WERI-Rb-1 (cell line): ENCODE measurements around the gene MAP2K2.

Experiments used
- DNase-seq: peaks from one replicate; pipeline ENCODE4 v3.0.0-alpha.2; 2020
- H3K27ac ChIP-seq: fragments of 250-450 bp; sonication (Bioruptor Pico); 2 replicates; pipeline ENCODE4 v1.5.1; 2020; ENCODE audit warnings: mild to moderate bottlenecking, moderate library complexity
- H3K27me3 ChIP-seq: fragments of 250-450 bp; sonication (Bioruptor Pico); 2 replicates; pipeline ENCODE4 v1.5.1; 2021; ENCODE audit warnings: mild to moderate bottlenecking, low read depth, moderate library complexity; ENCODE audit not compliant: insufficient read depth, severe bottlenecking
- H3K36me3 ChIP-seq: fragments of 250-450 bp; sonication (Bioruptor Pico); 2 replicates; pipeline ENCODE4 v1.5.1; 2020; ENCODE audit warnings: mild to moderate bottlenecking, moderate library complexity
- H3K4me3 ChIP-seq: 2 replicates; pipeline ENCODE4 v1.5.1; 2011; ENCODE audit warnings: low read depth, mild to moderate bottlenecking, control low read depth, low read length
- H3K9me3 ChIP-seq: fragments of 250-450 bp; sonication (Bioruptor Pico); 2 replicates; pipeline ENCODE4 v1.5.1; 2021; ENCODE audit warnings: mild to moderate bottlenecking, moderate library complexity; ENCODE audit not compliant: severe bottlenecking
- TF ChIP-seq, protein P1 (sequence below): IDR thresholded peaks from 2 replicates; pipeline ENCODE4 v1.5.1; 2011; ENCODE audit warnings: low read depth, mild to moderate bottlenecking, control low read depth, inconsistent platforms, low read length

MAP2K2 gene

DNA sequence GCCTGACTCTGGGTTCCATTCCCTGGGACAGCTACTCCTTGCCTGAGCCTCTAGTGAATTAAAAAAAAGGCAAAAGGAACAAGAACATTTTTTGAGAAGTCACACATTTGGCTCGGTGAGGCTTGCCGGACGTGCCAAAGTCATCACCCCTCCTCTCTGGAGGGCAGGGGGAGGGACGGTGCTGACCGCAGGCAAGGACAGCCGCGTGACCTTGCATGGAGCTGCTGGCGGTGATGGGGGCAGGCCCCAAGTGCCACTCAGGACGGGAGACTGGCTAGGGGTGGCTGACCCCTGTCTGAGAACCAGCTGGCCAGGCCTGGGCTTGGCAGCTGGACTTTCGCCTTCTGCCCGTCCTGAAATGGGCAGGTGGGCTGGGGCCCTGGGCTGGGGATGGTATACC, 26.4 kb downstream of the MAP2K2 start:
- H3K27ac ChIP-seq = no peak overlapping the region
- no peaks in the 10 kb centered on the region for H3K9me3 ChIP-seq
- TF ChIP-seq, protein P1, sequence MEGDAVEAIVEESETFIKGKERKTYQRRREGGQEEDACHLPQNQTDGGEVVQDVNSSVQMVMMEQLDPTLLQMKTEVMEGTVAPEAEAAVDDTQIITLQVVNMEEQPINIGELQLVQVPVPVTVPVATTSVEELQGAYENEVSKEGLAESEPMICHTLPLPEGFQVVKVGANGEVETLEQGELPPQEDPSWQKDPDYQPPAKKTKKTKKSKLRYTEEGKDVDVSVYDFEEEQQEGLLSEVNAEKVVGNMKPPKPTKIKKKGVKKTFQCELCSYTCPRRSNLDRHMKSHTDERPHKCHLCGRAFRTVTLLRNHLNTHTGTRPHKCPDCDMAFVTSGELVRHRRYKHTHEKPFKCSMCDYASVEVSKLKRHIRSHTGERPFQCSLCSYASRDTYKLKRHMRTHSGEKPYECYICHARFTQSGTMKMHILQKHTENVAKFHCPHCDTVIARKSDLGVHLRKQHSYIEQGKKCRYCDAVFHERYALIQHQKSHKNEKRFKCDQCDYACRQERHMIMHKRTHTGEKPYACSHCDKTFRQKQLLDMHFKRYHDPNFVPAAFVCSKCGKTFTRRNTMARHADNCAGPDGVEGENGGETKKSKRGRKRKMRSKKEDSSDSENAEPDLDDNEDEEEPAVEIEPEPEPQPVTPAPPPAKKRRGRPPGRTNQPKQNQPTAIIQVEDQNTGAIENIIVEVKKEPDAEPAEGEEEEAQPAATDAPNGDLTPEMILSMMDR = no peak
- H3K27me3 ChIP-seq = no peaks in the 10 kb centered on the region
- DNase-seq = no peak
- peaks cover 73% of the 10 kb centered on the region for H3K36me3 ChIP-seq
- no peak overlapping the region for H3K4me3 ChIP-seq

DNA sequence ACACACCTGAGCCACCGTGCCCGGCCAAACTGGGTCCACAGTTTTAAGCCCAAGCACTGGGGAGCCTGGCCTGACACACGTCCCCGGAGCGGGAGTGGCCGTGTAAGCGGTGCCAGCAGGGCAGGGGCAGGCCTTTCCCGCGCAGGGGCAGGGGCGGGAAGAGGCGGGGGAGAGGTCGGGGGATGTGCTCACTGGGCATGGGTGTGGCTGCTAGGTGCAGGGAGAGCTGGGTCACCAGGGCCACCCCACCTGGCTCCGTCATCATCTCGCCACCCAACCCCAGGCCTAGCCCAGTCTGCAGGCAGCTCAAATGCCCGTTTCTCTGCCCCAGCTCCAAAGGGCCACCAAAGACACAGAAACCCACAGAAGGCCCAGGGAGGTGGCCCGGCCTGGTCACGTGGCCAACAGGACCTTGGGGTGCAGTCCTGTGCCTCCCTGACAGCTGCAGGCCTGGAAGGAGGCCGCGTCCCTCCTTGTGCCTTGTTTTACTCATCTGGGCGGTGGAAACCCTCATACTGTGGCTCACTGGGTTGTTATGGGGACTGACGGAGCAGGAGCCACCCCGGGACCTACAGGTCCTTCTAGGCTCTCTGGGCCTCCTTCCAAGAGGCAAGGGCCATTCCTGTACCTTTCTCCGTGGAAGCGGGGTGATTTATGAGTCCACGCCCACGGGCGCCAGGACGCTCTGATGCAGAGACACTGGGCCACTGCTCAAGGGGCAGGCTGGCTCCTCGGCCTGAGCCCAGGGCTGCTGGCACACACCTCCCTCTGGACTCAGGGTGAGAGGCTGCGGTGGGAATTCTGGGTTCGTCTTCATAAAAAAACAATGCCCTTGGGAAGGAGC, 27.7 kb downstream of the MAP2K2 start:
- Histone ChIP-seq H3K27ac (no peak overlapping the region), H3K4me3 (no peak overlapping the region), H3K9me3 (no peaks in the 10 kb centered on the region), H3K36me3 (peaks cover 71% of the 10 kb centered on the region), H3K27me3 (no peaks in the 10 kb centered on the region)
- no peak for DNase-seq
- TF ChIP-seq, protein P1 = no peak

DNA sequence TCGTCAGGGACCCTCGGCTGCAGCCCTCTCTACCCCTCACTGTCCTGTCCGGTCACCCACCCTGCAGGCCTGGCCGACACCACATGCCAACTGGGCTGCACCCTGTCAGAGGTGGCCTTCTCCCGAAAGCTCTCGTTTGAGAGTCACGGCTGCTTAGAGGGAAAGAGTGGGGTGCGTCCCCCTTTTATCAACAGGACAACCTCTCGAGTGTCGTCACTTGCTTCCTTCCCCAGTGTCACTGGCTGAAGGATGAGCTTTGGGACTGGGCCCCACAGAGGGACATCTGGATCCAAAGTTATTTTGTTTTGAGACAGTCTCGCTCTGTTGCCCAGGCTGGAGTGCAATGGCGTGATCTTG, 28.5 kb downstream of the MAP2K2 start:
- Histone ChIP-seq H3K27me3 (no peaks in the 10 kb centered on the region), H3K9me3 (no peaks in the 10 kb centered on the region), H3K36me3 (peaks cover 65% of the 10 kb centered on the region), H3K4me3 (no peak overlapping the region), H3K27ac (no peak overlapping the region)
- TF ChIP-seq, protein P1 = no peak
- DNase-seq = no peak

DNA sequence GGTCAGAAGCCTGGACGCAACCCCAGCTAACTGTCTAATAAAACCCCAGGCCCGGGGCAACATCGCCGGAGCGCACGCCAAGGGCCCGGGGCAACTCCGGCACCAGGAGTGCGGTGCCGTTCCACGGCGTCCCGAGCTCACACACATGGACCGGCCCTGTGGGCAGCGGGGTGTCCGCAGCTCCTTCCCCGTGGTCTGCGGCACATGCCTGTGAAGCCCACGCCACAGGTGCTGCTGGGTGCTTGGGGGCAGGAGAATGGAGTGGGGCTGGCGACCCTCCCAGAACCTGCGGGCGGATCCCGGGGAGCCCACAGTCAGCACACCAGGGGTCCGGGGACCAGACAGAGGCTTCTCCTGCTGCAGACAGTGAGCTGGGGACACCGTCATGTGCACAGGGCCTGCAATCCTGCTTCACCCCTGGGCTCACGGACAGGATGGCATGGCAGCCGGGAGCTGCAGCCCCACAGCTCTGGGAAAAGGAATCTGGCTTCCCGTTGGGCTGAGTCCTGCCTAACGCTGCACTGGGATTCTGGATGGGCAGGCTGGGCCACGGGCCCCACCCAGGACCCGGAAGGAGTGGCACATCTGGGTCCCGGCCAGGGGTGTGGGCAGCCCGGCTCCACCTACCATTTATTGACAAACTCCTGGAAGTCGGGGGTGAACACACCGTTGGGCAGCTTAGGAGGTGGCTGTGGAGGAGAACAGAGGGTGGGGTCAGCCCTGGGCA, 29.0 kb downstream of the MAP2K2 start:
- no peaks in the 10 kb centered on the region for H3K9me3 ChIP-seq
- H3K27ac ChIP-seq = no peak overlapping the region
- DNase-seq = no peak
- TF ChIP-seq, protein P1 = no peak
- no peak overlapping the region for H3K4me3 ChIP-seq
- H3K27me3 ChIP-seq = no peaks in the 10 kb centered on the region
- H3K36me3 ChIP-seq = peaks cover 64% of the 10 kb centered on the region

- Histone ChIP-seq H3K27ac (no peak overlapping the region), H3K4me3 (no peak overlapping the region), H3K36me3 (peaks cover 64% of the 10 kb centered on the region), H3K27me3 (no peaks in the 10 kb centered on the region), H3K9me3 (no peaks in the 10 kb centered on the region)
- no peak for DNase-seq
- TF ChIP-seq, protein P1 = no peak
These were observed 29.6 kb downstream of the MAP2K2 start for GRCh38 chr19:4094291-4094690.
